HepG2 (cell line): ENCODE measurements around the gene PARD3.

ENCODE experiments used
- CTCF ChIP-seq: sonication (generic); formaldehyde crosslinking; IDR thresholded peaks from 2 replicates; pipeline ENCODE4 v1.5.0; 2020; ENCODE audit warnings: mild to moderate bottlenecking, missing genetic modification reagents, moderate library complexity
- FOXP4 ChIP-seq: sonication (generic); formaldehyde crosslinking; IDR thresholded peaks from 2 replicates; pipeline ENCODE4 v1.4.0; 2020; ENCODE audit warnings: missing genetic modification reagents
- NFIC ChIP-seq: IDR thresholded peaks from 2 replicates; pipeline ENCODE4 v1.6.1; 2012; ENCODE audit warnings: mild to moderate bottlenecking, low read length, inconsistent platforms
- PCBP2 ChIP-seq: fragments of 200-400 bp; formaldehyde crosslinking; optimal IDR thresholded peaks from 2 replicates; pipeline ENCODE3; 2018; ENCODE audit warnings: low read length, low read depth; ENCODE audit not compliant: poor library complexity, severe bottlenecking
- PITX1 ChIP-seq: sonication (generic); formaldehyde crosslinking; IDR thresholded peaks from 2 replicates; pipeline ENCODE4 v1.5.1; 2020; ENCODE audit warnings: mild to moderate bottlenecking, missing genetic modification reagents
- POLR2AphosphoS5 ChIP-seq: IDR thresholded peaks from 2 replicates; pipeline ENCODE4 v1.6.1; 2012; ENCODE audit warnings: low read depth, low read length
- RNF219 ChIP-seq: sonication (generic); formaldehyde crosslinking; IDR thresholded peaks from 2 replicates; pipeline ENCODE4 v1.5.0; 2020; ENCODE audit warnings: mild to moderate bottlenecking, missing genetic modification reagents
- SIN3A ChIP-seq: IDR thresholded peaks from 2 replicates; pipeline ENCODE4 v1.6.1; 2011; ENCODE audit warnings: low read depth, mild to moderate bottlenecking, control low read depth, low read length, borderline replicate concordance
- TRIM24 ChIP-seq: sonication (generic); formaldehyde crosslinking; IDR thresholded peaks from 2 replicates; pipeline ENCODE4 v1.8.0; 2022; ENCODE audit warnings: mild to moderate bottlenecking, missing genetic modification reagents
- ZMYM4 ChIP-seq: sonication (generic); formaldehyde crosslinking; IDR thresholded peaks from 2 replicates; pipeline ENCODE4 v1.8.1; 2023; ENCODE audit warnings: mild to moderate bottlenecking, missing genetic modification reagents
- ZNF546 ChIP-seq: sonication (generic); formaldehyde crosslinking; conservative IDR thresholded peaks from 2 replicates; pipeline ENCODE4 v1.8.1; 2023; ENCODE audit warnings: mild to moderate bottlenecking, missing genetic modification reagents
- ZNF577 ChIP-seq: sonication (generic); formaldehyde crosslinking; IDR thresholded peaks from 2 replicates; pipeline ENCODE4 v1.4.0; 2020; ENCODE audit warnings: mild to moderate bottlenecking, low read depth, missing genetic modification reagents, borderline replicate concordance

GRCh38 chr10:34446049-34446448 is 369.0 kb downstream of the PARD3 start:
- no peak for TF ChIP-seq ZMYM4 (CRISPR knock-in tag)
- no peak for TF ChIP-seq POLR2AphosphoS5
- TF ChIP-seq FOXP4 (CRISPR knock-in tag), result no peak
- TF ChIP-seq CTCF (CRISPR knock-in tag), result no peak
- TF ChIP-seq SIN3A, result no peak
- no peak for TF ChIP-seq TRIM24 (CRISPR knock-in tag)
- TF ChIP-seq PITX1 (CRISPR knock-in tag), result no peak
- TF ChIP-seq RNF219 (CRISPR knock-in tag), result no peak
- TF ChIP-seq ZNF546 (CRISPR knock-in tag), result no peak
- no peak for TF ChIP-seq NFIC
- TF ChIP-seq PCBP2, result no peak
- no peak for TF ChIP-seq ZNF577 (CRISPR knock-in tag)
